Ovary (tissue), 9 donors: ENCODE data around the gene HCLS1. TPM values are rescaled to one million over a fixed set of nuclear protein-coding genes. Genes with fewer than 3 reads are reported as not detected.
"Not testable (repeated sequence)": the region's sequence is repeated elsewhere in the genome, so short reads cannot be mapped to it uniquely, and the experiment has no call there.

Experiments
- DNase-seq, 5 donors: peaks; one replicate each; pipeline ENCODE4 v3.0.0-alpha.2; 2019 to 2020
- H3K27ac ChIP-seq, 2 donors: fragments of 200-600 bp; one replicate each; pipeline versions ENCODE4 v1.5.1 to v1.8.0; 2019 to 2022
- H3K27me3 ChIP-seq: fragments of 200-600 bp; one replicate; pipeline ENCODE4 v1.8.0; 2022
- H3K36me3 ChIP-seq: fragments of 200-600 bp; sonication (generic); one replicate; pipeline ENCODE4 v1.5.1; 2019
- H3K4me1 ChIP-seq: one replicate; pipeline ENCODE4 v1.8.1; 2013; ENCODE audit warnings: mild to moderate bottlenecking, moderate library complexity; ENCODE audit not compliant: insufficient read depth
- H3K4me3 ChIP-seq: fragments of 200-600 bp; sonication (generic); one replicate; pipeline ENCODE4 v1.5.1; 2017
- H3K9me3 ChIP-seq, 2 donors: fragments of 200-600 bp in 1 of 2; sonication (generic) in 1 of 2; one replicate each; pipeline versions ENCODE4 v1.5.1 to v1.8.1; 2013 to 2019; ENCODE audit warnings: mild to moderate bottlenecking in 1 of 2, moderate library complexity in 1 of 2
- EP300 ChIP-seq: sonication (generic); formaldehyde crosslinking; IDR thresholded peaks from one replicate; pipeline ENCODE4 v1.6.1; 2017; ENCODE audit warnings: antibody characterized with exemption
- POLR2A ChIP-seq: fragments of 450-650 bp; IDR thresholded peaks from one replicate; pipeline ENCODE4 v1.6.1; 2017; ENCODE audit warnings: antibody characterized with exemption, mild to moderate bottlenecking, moderate library complexity
- WGBS, 3 donors: extraction: QIAGEN DNeasy Blood & Tissue Kit in 1 of 3; methylation state at CpG; one replicate each; pipeline versions ENCODE4 v1.1.5 to v1.1.7; 2013 to 2017; 5-methylcytosine and 5-hydroxymethylcytosine counted together
- intact Hi-C, 4 donors: fragments of 100-400 bp; cut with DNase I; formaldehyde crosslinking; loops; one replicate each; pipeline versions ENCODE4 v1.11.0 to v1.15.1; 2022 to 2023
- polyA plus RNA-seq, 2 donors: library from polyadenylated mRNA; stranded (reverse); fragments of 200-250 nt in 1 of 2; fragments of 350-450 nt in 1 of 2; fragmentation: Illumina TruSeq in 1 of 2; extraction: RNeasy Lipid Tissue Mini Kit (QIAGEN cat#74804) in 1 of 2; gene quantifications; one replicate each; pipeline ENCODE4 v1.2.3, GENCODE V29; 2013 to 2014
- total RNA-seq, 7 donors: library from RNA; depleted of rRNA in 2 of 7; stranded (reverse); fragments of >200 nt in 2 of 7; fragmentation: NEBNext Ultra II Directional in 3 of 7; extraction: Animal tissue kit (Norgen Biotek cat#: 25700) in 3 of 7; gene quantifications; one replicate each; pipeline versions ENCODE4 v1.1.0 to v1.2.4, GENCODE V29; 2016 to 2023
- TF ChIP-seq, protein P1 (sequence below), 3 donors: fragments of 450-650 bp in 2 of 3; fragments of 200-600 bp in 1 of 3; IDR thresholded peaks; one replicate each; pipeline versions ENCODE4 v1.5.1 to v1.8.0; 2016 to 2022; ENCODE audit warnings: antibody characterized with exemption in 3 of 3, mild to moderate bottlenecking in 1 of 3
- donor health status: DM: no; HTN: no; CAD: no; lungs with moderate emphysema.
- donor health status: DM: no; HTN: no; CAD: no.
- donor health status: Bipolar disorder and iron deficiency.
- donor health status: DM: yes; HTN: yes; CAD: no.
- donor health status: DM: no; HTN: no; CAD: no.
- donor health status: DM: yes; HTN: yes; CAD: no.

HCLS1 gene
- total and polyA plus RNA-seq, 9 donors: 7.0 to 45.9 (median 13.3) TPM

DNA sequence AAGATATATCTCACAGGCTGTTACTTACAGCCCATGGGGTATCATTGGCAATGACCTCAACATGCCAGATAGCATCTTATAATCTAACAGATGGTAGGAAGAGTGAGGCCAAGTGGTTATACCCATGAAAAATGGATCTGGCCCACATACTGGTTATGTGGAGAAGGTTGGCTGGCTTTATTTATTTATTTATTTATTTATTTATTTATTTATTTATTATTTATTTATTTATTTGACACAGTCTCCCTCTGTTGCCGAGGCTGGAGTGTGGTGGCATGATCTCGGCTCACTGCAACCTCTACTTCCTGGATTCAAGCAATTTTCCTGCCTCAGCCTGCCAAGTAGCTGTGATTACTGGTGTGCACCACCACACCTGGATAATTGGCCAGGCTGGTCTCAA lies 55.9 kb downstream of the HCLS1 start:
- TF ChIP-seq POLR2A: no peak
- TF ChIP-seq EP300: no peak
- TF ChIP-seq, protein P1, sequence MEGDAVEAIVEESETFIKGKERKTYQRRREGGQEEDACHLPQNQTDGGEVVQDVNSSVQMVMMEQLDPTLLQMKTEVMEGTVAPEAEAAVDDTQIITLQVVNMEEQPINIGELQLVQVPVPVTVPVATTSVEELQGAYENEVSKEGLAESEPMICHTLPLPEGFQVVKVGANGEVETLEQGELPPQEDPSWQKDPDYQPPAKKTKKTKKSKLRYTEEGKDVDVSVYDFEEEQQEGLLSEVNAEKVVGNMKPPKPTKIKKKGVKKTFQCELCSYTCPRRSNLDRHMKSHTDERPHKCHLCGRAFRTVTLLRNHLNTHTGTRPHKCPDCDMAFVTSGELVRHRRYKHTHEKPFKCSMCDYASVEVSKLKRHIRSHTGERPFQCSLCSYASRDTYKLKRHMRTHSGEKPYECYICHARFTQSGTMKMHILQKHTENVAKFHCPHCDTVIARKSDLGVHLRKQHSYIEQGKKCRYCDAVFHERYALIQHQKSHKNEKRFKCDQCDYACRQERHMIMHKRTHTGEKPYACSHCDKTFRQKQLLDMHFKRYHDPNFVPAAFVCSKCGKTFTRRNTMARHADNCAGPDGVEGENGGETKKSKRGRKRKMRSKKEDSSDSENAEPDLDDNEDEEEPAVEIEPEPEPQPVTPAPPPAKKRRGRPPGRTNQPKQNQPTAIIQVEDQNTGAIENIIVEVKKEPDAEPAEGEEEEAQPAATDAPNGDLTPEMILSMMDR (IDR thresholded peaks at IDR 0.05): no peak
- no peak overlapping the region for H3K27ac ChIP-seq
- H3K9me3 ChIP-seq: no peaks in the 10 kb centered on the region
- no peaks in the 10 kb centered on the region for H3K36me3 ChIP-seq
- no peaks in the 10 kb centered on the region for H3K27me3 ChIP-seq
- WGBS, 3 donors: 92 to 96% (median 95%) methylated on average over 2 of the region's 2 CpGs
- peaks cover 1% of the 10 kb centered on the region for H3K4me1 ChIP-seq
- intact Hi-C loops: no loop called here
- DNase-seq: no peak
- H3K4me3 ChIP-seq: no peak overlapping the region

DNA sequence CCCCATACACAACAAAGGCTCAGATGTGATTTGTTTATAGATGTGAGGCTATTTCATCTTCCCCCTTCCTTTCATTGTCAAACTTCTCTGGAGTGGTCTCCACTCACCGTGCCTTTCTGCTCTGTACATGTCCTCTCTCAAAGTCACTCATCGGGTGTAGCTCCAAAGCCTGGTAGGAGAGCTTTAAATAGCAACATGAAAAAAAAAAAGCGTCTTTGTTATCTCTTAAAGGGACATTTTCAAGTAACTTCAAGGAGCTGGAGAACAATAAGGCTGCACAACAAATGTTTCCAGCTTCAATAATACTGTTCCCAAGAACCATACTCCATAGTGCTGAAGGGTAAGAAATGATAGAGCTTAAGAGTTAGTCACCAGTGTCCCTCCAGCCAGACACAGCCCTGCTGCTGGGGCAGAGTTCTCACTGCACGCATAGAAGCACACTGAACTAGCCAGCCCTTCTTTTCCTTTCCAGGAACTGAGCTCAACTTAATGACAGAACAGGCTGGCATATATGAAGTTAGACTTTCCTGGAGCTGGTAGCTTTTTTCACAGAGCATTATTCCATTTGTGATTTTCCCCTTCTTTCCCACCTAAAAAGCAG lies 59.4 kb downstream of the HCLS1 start:
- no peak for DNase-seq
- Histone ChIP-seq H3K27ac (no peak overlapping the region), H3K4me1 (peaks cover 1% of the 10 kb centered on the region), H3K9me3 (no peaks in the 10 kb centered on the region), H3K4me3 (no peak overlapping the region), H3K27me3 (no peaks in the 10 kb centered on the region), H3K36me3 (no peaks in the 10 kb centered on the region)
- TF ChIP-seq EP300: no peak
- no peak for TF ChIP-seq POLR2A
- TF ChIP-seq, protein P1 (IDR thresholded peaks at IDR 0.05): no peak
- WGBS, 3 donors: 26 to 34% (median 28%) methylated on average over 4 of the region's 4 CpGs
- intact Hi-C loops: no loop called here

DNA sequence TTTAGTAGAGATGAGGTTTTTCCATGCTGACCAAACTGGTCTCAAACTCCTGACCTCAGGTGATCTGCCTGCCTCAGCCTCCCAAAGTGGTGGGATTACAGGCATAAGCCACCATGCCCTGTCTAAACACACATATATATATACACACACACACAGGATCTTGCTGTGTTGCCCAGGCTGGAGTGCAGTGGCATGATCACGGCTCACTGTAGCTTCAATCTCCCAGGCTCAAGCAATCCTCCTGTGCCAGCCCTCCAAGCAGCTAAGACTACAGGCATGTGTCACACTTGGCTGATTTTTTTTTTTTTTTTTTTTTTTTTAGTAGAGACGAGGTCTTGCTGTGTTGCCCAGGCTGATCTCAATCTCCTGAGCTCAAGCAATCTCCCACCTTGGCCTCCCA lies 60.8 kb downstream of the HCLS1 start:
- WGBS, 3 donors: 84 to 96% (median 88%) methylated on average over 2 of the region's 2 CpGs
- H3K9me3 ChIP-seq, H3K36me3 ChIP-seq, DNase-seq, H3K27me3 ChIP-seq, H3K4me3 ChIP-seq, H3K27ac ChIP-seq, H3K4me1 ChIP-seq: not testable (repeated sequence)
- intact Hi-C loops: loop anchor here in 1 of 4 donors (2.0 kb wide), 1 partner anchor 55 kb away; no protein-coding TSS in a partner anchor

DNA sequence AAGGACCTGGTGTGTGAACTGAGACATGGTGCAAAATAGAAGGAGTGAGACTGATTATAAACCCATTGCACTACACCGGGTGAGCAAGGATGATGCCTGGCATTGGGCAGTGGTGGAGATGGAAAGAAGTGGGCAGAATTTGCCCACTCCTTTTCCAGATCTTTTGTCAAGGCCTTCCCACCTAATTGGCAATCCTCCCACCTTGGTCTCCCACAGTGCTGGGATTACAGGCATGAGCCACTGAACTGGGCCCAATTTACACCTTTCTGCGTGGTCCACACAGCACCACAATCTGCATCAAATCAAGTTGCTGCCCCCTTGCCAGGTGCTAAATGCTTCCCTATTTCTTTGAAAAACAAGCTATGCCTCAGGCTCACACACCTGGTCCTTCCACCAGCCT lies 62.1 kb downstream of the HCLS1 start:
- no peak for TF ChIP-seq EP300
- intact Hi-C loops: loop anchor here in 1 of 4 donors (2.0 kb wide), 1 partner anchor 56 kb away; no protein-coding TSS in a partner anchor
- no peak overlapping the region for H3K27ac ChIP-seq
- DNase-seq: no peak
- H3K27me3 ChIP-seq: no peaks in the 10 kb centered on the region
- no peaks in the 10 kb centered on the region for H3K36me3 ChIP-seq
- H3K4me1 ChIP-seq: peaks cover 1% of the 10 kb centered on the region
- no peaks in the 10 kb centered on the region for H3K9me3 ChIP-seq
- no peak overlapping the region for H3K4me3 ChIP-seq
- 77 to 90% (median 82%) methylated on average over 2 of the region's 2 CpGs for WGBS, 3 donors

DNA sequence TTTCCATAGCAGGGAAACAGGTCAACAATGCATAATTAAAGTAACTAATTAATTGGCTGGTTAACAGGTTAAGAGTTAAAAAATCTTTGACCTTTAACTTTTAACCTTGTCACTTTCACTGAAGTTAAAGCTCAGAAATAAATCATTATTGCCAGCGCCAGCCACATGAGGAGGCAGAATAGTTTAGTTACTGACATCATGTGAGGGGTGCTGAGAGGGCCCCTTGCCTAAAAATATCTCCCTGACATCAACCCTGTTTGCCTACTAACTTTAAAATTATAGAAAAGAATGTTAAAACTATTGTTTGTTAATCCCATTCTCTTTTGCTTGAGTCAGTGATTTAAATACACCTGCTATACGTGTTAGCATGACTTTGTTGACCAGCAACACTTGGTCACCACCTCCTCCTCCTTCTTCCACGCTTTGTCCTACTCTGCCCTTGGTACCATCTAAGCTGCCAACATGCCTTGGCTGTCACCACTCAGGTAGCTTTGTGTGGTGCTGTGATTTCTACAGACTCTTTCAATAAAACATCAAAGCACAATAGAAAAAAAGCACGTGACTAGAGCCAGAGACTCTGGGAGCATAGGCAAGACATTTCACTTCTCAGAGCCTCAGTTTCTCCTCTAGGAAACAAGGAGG lies 64.8 kb downstream of the HCLS1 start:
- peaks cover 2% of the 10 kb centered on the region for H3K4me1 ChIP-seq
- 82 to 88% (median 86%) methylated on average over 4 of the region's 4 CpGs for WGBS, 3 donors
- intact Hi-C loops: no loop called here
- no peaks in the 10 kb centered on the region for H3K27me3 ChIP-seq
- H3K36me3 ChIP-seq: no peaks in the 10 kb centered on the region
- H3K4me3 ChIP-seq: no peak overlapping the region
- DNase-seq: no peak
- TF ChIP-seq EP300 (no peak), POLR2A (no peak)
- TF ChIP-seq, protein P1 (IDR thresholded peaks at IDR 0.05): no peak
- H3K9me3 ChIP-seq: no peaks in the 10 kb centered on the region
- H3K27ac ChIP-seq: no peak overlapping the region
